Prostate gland (tissue), 2 donors: ENCODE results near the gene ZHX3. TPM values are rescaled to one million over a fixed set of nuclear protein-coding genes. Genes with fewer than 3 reads are reported as not detected.

Source experiments
- DNase-seq: peaks from one replicate; pipeline ENCODE4 v3.0.0-alpha.2; 2019; ENCODE audit warnings: low spot score
- H3K27ac ChIP-seq, 2 donors: fragments of 200-600 bp; sonication (generic); 2 replicates each; pipeline ENCODE4 v1.5.1; 2017 to 2019
- H3K27me3 ChIP-seq: fragments of 200-600 bp; sonication (generic); replicated peaks from 2 replicates; pipeline ENCODE4 v1.5.1; 2019; ENCODE audit not compliant: insufficient read depth
- H3K36me3 ChIP-seq, 2 donors: fragments of 200-600 bp; sonication (generic); 1 replicate in 1 of 2; 2 replicates in 1 of 2; pipeline versions ENCODE4 v1.5.1 to v1.8.1; 2017 to 2019
- H3K4me1 ChIP-seq: fragments of 200-600 bp; sonication (generic); replicated peaks from 2 replicates; pipeline ENCODE4 v1.5.1; 2019
- H3K4me3 ChIP-seq, 2 donors: fragments of 200-600 bp; sonication (generic); 2 replicates each; pipeline ENCODE4 v1.5.1; 2017 to 2019
- H3K9me3 ChIP-seq: fragments of 200-600 bp; sonication (generic); 2 replicates; pipeline ENCODE4 v1.5.1; 2017
- POLR2A ChIP-seq: fragments of 450-650 bp; IDR thresholded peaks from one replicate; pipeline ENCODE4 v1.6.1; 2016; ENCODE audit warnings: antibody characterized with exemption, mild to moderate bottlenecking
- POLR2AphosphoS5 ChIP-seq: sonication (generic); formaldehyde crosslinking; IDR thresholded peaks from one replicate; pipeline ENCODE4 v1.6.1; 2017; ENCODE audit warnings: antibody characterized with exemption
- WGBS: methylation state at CpG from one replicate; pipeline ENCODE4 v1.1.5; 2018; 5-methylcytosine and 5-hydroxymethylcytosine counted together
- intact Hi-C: fragments of 100-400 bp; cut with DNase I; formaldehyde crosslinking; loops from one replicate; pipeline ENCODE4 v1.14.2; 2022
- total RNA-seq, 2 donors: library from RNA; depleted of rRNA; stranded (reverse); fragments of >200 nt; gene quantifications; one replicate each; pipeline ENCODE4 v1.1.0, GENCODE V29; 2016
- TF ChIP-seq, protein P1 (sequence below), 4 experiments: fragments of 200-600 bp in 2 of 4; fragments of 450-650 bp in 2 of 4; sonication (generic) in 2 of 4; IDR thresholded peaks; 1 replicate in 3 of 4; 2 replicates in 1 of 4; pipeline ENCODE4 v1.5.1; 2016 to 2019; ENCODE audit warnings: antibody characterized with exemption in 4 of 4, mild to moderate bottlenecking in 2 of 4, moderate library complexity in 2 of 4

Gene ZHX3
- total RNA-seq, 2 donors from 2014 or later = 24.9 to 42.6 TPM

DNA sequence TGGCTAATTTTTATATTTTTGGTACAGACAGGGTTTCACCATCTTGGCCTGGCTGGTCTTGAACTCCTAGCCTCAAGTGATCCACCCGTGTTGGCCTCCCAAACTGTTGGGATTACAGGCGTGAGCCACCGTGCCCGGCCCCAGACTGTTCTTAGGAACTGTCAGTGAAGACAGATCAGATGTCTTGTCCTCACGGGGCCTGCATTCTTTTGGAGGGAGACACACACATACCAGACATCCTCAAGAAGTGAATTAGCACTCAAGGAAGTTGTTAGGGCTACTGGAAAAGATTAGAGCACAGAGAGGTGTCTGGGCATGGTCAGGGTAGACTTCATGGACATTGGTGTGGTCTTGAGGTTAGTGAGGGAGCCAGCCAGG, 12.8 kb upstream of the ZHX3 start:
- Histone ChIP-seq H3K4me1 (no peaks in the 10 kb centered on the region), H3K4me3 (no peak overlapping the region), H3K27ac (peak overlapping the region; percentile 53 to 54), H3K27me3 (no peaks in the 10 kb centered on the region), H3K36me3 (no peaks in the 10 kb centered on the region), H3K9me3 (no peaks in the 10 kb centered on the region)
- WGBS = 81% methylated on average over 5 of the region's 5 CpGs
- intact Hi-C loops = loop anchor here (5.0 to 10.0 kb wide), 2 partner anchors 98 to 356 kb away; no protein-coding TSS in a partner anchor
- TF ChIP-seq, protein P1, sequence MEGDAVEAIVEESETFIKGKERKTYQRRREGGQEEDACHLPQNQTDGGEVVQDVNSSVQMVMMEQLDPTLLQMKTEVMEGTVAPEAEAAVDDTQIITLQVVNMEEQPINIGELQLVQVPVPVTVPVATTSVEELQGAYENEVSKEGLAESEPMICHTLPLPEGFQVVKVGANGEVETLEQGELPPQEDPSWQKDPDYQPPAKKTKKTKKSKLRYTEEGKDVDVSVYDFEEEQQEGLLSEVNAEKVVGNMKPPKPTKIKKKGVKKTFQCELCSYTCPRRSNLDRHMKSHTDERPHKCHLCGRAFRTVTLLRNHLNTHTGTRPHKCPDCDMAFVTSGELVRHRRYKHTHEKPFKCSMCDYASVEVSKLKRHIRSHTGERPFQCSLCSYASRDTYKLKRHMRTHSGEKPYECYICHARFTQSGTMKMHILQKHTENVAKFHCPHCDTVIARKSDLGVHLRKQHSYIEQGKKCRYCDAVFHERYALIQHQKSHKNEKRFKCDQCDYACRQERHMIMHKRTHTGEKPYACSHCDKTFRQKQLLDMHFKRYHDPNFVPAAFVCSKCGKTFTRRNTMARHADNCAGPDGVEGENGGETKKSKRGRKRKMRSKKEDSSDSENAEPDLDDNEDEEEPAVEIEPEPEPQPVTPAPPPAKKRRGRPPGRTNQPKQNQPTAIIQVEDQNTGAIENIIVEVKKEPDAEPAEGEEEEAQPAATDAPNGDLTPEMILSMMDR (IDR thresholded peaks at IDR 0.05) = no peak
- TF ChIP-seq POLR2A = no peak
- TF ChIP-seq POLR2AphosphoS5 = no peak
- DNase-seq = no peak

DNA sequence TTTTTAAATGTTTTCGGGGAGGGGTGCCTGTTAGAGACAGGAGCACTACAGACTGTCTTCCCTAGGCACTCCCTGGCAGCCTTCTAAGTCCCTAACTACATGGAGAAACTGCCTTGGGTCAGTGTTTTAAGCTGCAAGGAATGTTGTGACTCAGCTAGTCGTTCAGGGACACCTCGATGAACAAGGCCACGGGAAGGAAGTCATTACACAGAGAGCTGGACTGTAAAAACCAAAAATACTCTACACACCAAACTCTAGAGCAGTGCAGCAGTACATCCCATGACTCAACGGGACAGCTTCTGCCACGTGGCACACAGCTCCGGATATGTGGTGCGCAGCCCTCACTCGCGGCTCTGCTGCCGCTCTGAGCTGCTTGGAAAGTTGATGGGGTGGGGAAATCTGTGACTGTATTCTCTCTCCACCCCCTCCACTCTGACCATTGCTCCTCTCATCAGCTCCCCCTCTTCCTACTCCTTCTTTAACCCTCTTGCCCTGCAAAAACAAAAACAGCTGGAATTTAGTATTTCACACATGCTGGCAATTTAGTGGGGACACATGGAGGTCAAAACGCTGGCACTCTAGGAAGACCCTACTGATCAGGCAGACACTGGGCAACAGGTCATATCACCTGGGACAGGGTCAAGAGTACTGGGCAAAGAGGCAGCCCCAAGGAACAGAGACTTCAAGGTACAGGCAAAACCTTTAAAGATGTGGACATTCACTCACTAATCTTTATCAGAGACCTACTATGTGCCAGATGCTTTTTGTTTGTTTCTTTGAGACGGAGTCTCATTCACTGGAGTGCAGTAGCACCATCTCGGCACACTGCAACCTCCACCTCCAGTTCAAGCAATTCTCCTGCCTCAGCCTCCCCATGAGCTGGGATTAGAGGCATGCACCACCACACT, 12.2 kb upstream of the ZHX3 start:
- peak; percentile 33 for DNase-seq
- WGBS = 34% methylated on average over 14 of the region's 14 CpGs
- Histone ChIP-seq H3K4me3 (no peak overlapping the region), H3K4me1 (no peaks in the 10 kb centered on the region), H3K9me3 (no peaks in the 10 kb centered on the region), H3K27ac (peak overlapping the region; percentile 53 to 54), H3K36me3 (no peaks in the 10 kb centered on the region), H3K27me3 (no peaks in the 10 kb centered on the region)
- TF ChIP-seq, protein P1 (IDR thresholded peaks at IDR 0.05) = no peak
- TF ChIP-seq POLR2AphosphoS5 (peak; percentile 85), POLR2A (no peak)
- intact Hi-C loops = loop anchor here (5.0 to 10.0 kb wide), 2 partner anchors 97 to 355 kb away; no protein-coding TSS in a partner anchor

DNA sequence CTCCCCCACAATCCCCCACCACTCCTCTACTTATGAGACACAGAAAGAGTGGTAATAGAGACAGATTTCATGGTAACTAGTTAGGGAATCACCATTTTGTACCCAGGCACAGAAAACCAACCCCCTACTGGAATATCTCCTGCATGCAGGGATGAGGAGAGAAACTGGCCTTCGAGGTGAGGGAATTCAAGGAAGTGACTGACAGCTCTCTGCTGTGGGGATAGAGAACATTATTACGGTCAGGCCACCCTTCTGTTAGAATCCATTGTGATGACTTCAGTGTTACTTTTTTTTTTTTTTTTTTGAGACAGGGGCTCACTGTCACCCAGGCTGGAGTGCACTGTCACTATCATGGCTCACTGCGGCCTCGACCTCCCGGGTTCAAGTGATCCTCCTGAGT, 9.6 kb upstream of the ZHX3 start:
- Histone ChIP-seq H3K9me3 (no peaks in the 10 kb centered on the region), H3K36me3 (no peaks in the 10 kb centered on the region), H3K27ac (no peak overlapping the region), H3K27me3 (no peaks in the 10 kb centered on the region), H3K4me1 (no peaks in the 10 kb centered on the region), H3K4me3 (no peak overlapping the region)
- DNase-seq = no peak
- WGBS = 91% methylated on average over 5 of the region's 5 CpGs
- TF ChIP-seq, protein P1 (IDR thresholded peaks at IDR 0.05) = no peak
- TF ChIP-seq POLR2A (no peak), POLR2AphosphoS5 (no peak)
- intact Hi-C loops = no loop called here

DNA sequence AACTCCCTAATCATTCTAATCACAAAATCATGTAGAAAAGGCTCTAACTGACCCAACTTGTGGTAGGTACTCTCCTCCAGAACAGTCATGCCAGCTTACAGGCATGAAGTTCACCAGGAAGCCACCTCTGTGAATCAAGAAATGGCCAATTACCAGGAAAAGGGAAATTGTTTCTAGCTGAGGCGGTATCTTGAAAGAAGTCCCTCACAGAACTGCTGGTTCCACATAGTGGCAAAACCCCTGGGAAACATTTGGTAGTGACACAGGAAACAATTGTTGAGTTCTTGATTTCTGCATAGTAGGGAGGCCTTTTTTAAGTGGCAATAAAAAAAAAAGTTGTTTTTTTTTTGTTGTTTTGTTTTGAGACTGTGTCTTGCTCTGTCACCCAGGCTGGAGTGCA, 3.4 kb upstream of the ZHX3 start:
- Histone ChIP-seq H3K27ac (no peak overlapping the region), H3K4me1 (no peaks in the 10 kb centered on the region), H3K9me3 (no peaks in the 10 kb centered on the region), H3K36me3 (no peaks in the 10 kb centered on the region), H3K27me3 (no peaks in the 10 kb centered on the region), H3K4me3 (no peak overlapping the region)
- WGBS = 93% methylated on average over 1 of the region's 1 CpG
- TF ChIP-seq, protein P1 (IDR thresholded peaks at IDR 0.05) = no peak
- TF ChIP-seq POLR2A (no peak), POLR2AphosphoS5 (no peak)
- intact Hi-C loops = no loop called here
- DNase-seq = no peak

DNA sequence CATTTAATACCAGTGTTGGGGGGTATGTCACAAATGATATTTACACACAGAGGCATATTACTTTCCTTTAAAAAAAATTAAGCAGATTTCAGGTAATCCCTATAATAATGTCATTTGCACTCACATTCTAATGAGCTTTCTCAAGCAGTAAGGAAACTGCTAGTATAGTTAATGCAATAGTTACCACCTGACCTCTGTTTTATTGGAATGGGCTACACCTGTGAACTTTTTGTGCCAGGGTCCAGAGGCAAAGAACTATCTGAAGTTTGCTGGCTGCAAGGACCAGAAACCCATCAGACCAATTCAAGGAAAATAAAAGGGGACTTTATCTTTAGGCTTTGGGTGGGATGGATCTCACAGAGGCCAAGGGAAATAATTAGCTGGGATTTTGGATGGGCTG, 2.9 kb upstream of the ZHX3 start:
- Histone ChIP-seq H3K4me1 (no peaks in the 10 kb centered on the region), H3K4me3 (no peak overlapping the region), H3K27ac (no peak overlapping the region), H3K36me3 (no peaks in the 10 kb centered on the region), H3K27me3 (no peaks in the 10 kb centered on the region), H3K9me3 (no peaks in the 10 kb centered on the region)
- intact Hi-C loops = no loop called here
- TF ChIP-seq POLR2AphosphoS5 (no peak), POLR2A (no peak)
- TF ChIP-seq, protein P1 (IDR thresholded peaks at IDR 0.05) = no peak
- DNase-seq = no peak
